Progenitor cell of endocrine pancreas (in vitro differentiated cells): ENCODE data around the gene KCNH1. TPM values are rescaled to one million over a fixed set of nuclear protein-coding genes. Genes with fewer than 3 reads are reported as not detected.

ENCODE experiments used
- DNase-seq: peaks from one replicate; pipeline ENCODE4 v3.0.0; 2021; ENCODE audit warnings: low spot score; ENCODE audit not compliant: unreplicated experiment
- H3K27ac Mint-ChIP-seq: 2 replicates; pipeline ENCODE4 v1.8.0; 2021; ENCODE audit warnings: mild to moderate bottlenecking, moderate library complexity, mixed read lengths
- H3K27me3 Mint-ChIP-seq: 2 replicates; pipeline ENCODE4 v1.8.0; 2021; ENCODE audit warnings: mixed read lengths
- H3K36me3 Mint-ChIP-seq: 2 replicates; pipeline ENCODE4 v1.8.0; 2022; ENCODE audit warnings: mixed read lengths; ENCODE audit not compliant: insufficient read depth
- H3K4me1 Mint-ChIP-seq: 2 replicates; pipeline ENCODE4 v1.8.0; 2021; ENCODE audit warnings: low read depth, mixed read lengths
- H3K4me3 Mint-ChIP-seq: 2 replicates; pipeline ENCODE4 v1.8.0; 2021; ENCODE audit warnings: low read depth, mild to moderate bottlenecking, moderate library complexity, mixed read lengths
- H3K9me3 Mint-ChIP-seq: 2 replicates; pipeline ENCODE4 v1.8.0; 2021; ENCODE audit warnings: low read depth, mixed read lengths
- CTCF ChIP-seq: fragments of 200-600 bp; sonication (generic); IDR thresholded peaks from one replicate; pipeline ENCODE4 v1.5.0; 2021; ENCODE audit warnings: antibody characterized with exemption, mild to moderate bottlenecking; ENCODE audit not compliant: unreplicated experiment
- total RNA-seq: library from RNA; stranded (reverse); gene quantifications from 2 replicates; pipeline ENCODE4 v1.2.1, GENCODE V29; 2021

KCNH1 gene
- total RNA-seq, 1 donor from 2014 or later = 0.38 TPM

- Mint-ChIP-seq H3K9me3 (no peaks in the 10 kb centered on the region), H3K36me3 (no peaks in the 10 kb centered on the region), H3K4me3 (no peak overlapping the region), H3K27me3 (peaks cover 42% of the 10 kb centered on the region), H3K27ac (no peak overlapping the region), H3K4me1 (no peaks in the 10 kb centered on the region)
- TF ChIP-seq CTCF = no peak
- no peak for DNase-seq
These were observed 7.3 kb downstream of the KCNH1 start for GRCh38 chr1:211126622-211127021.

- H3K9me3 Mint-ChIP-seq = peaks cover 5% of the 10 kb centered on the region
- TF ChIP-seq CTCF = no peak
These were observed 15.4 kb downstream of the KCNH1 start for GRCh38 chr1:211118407-211119102.

GRCh38 chr1:211114446-211114845 is 19.5 kb downstream of the KCNH1 start:
- DNase-seq = no peak
- Mint-ChIP-seq H3K4me3 (no peak overlapping the region), H3K36me3 (no peaks in the 10 kb centered on the region), H3K27ac (no peak overlapping the region), H3K27me3 (peaks cover 3% of the 10 kb centered on the region), H3K4me1 (no peaks in the 10 kb centered on the region), H3K9me3 (peaks cover 6% of the 10 kb centered on the region)
- TF ChIP-seq CTCF = no peak

More at GRCh38 chr1:211118407-211119102, 15.4 kb downstream of the KCNH1 start:
- DNase-seq = no peak
- H3K27me3 Mint-ChIP-seq = peaks cover 7% of the 10 kb centered on the region
- no peak overlapping the region for H3K4me3 Mint-ChIP-seq
- no peaks in the 10 kb centered on the region for H3K36me3 Mint-ChIP-seq
- H3K27ac Mint-ChIP-seq = no peak overlapping the region
- H3K4me1 Mint-ChIP-seq = no peaks in the 10 kb centered on the region

GRCh38 chr1:211113566-211113965 is 20.4 kb downstream of the KCNH1 start:
- Mint-ChIP-seq H3K4me1 (no peaks in the 10 kb centered on the region), H3K4me3 (no peak overlapping the region), H3K27me3 (peaks cover 3% of the 10 kb centered on the region), H3K9me3 (peaks cover 6% of the 10 kb centered on the region), H3K27ac (no peak overlapping the region), H3K36me3 (no peaks in the 10 kb centered on the region)
- TF ChIP-seq CTCF = no peak
- no peak for DNase-seq

GRCh38 chr1:211111351-211111750 is 22.6 kb downstream of the KCNH1 start:
- peaks cover 3% of the 10 kb centered on the region for H3K27me3 Mint-ChIP-seq
- no peaks in the 10 kb centered on the region for H3K36me3 Mint-ChIP-seq
- H3K9me3 Mint-ChIP-seq = peaks cover 6% of the 10 kb centered on the region
- H3K27ac Mint-ChIP-seq = no peak overlapping the region
- no peaks in the 10 kb centered on the region for H3K4me1 Mint-ChIP-seq
- TF ChIP-seq CTCF = no peak
- H3K4me3 Mint-ChIP-seq = no peak overlapping the region
- no peak for DNase-seq
